GM18526 (cell line): ENCODE data around the gene FBXW9.

Source experiments
- POLR2A ChIP-seq: IDR thresholded peaks from 3 replicates; pipeline ENCODE4 v1.6.1; 2011; ENCODE audit not compliant: insufficient read length; ENCODE audit errors: extremely low read depth

Gene FBXW9

GRCh38 chr19:12668932-12669269 lies 27.5 kb downstream of the FBXW9 start:
- no peak for TF ChIP-seq POLR2A

GRCh38 chr19:12668346-12668745 lies 28.1 kb downstream of the FBXW9 start:
- no peak for TF ChIP-seq POLR2A

GRCh38 chr19:12667731-12668302 lies 28.6 kb downstream of the FBXW9 start:
- no peak for TF ChIP-seq POLR2A

- TF ChIP-seq POLR2A: peak; percentile 74
Observed at GRCh38 chr19:12666265-12667048, 30.0 kb downstream of the FBXW9 start, which contains the start of the genes MAN2B1 and WDR83. Gene MAN2B1, minus strand, starts transcription at chr19:12666742. Its CDS starts 41 bp downstream, at chr19:12666701. Gene WDR83, plus strand, starts transcription at chr19:12666807. Its CDS starts 2,984 bp downstream, at chr19:12669791.

GRCh38 chr19:12665671-12666264 lies 30.7 kb downstream of the FBXW9 start:
- TF ChIP-seq POLR2A: no peak

GRCh38 chr19:12665281-12665573 lies 31.2 kb downstream of the FBXW9 start:
- peak; percentile 62 for TF ChIP-seq POLR2A

- no peak for TF ChIP-seq POLR2A
Observed at GRCh38 chr19:12664406-12665280, 31.8 kb downstream of the FBXW9 start.

- no peak for TF ChIP-seq POLR2A
Observed at GRCh38 chr19:12660980-12661379, 35.5 kb downstream of the FBXW9 start.

- no peak for TF ChIP-seq POLR2A
Observed at GRCh38 chr19:12657966-12658365, 38.5 kb downstream of the FBXW9 start.

- no peak for TF ChIP-seq POLR2A
Observed at GRCh38 chr19:12656899-12657571, 39.4 kb downstream of the FBXW9 start.

- no peak for TF ChIP-seq POLR2A
Observed at GRCh38 chr19:12655546-12655945, 40.9 kb downstream of the FBXW9 start.

- no peak for TF ChIP-seq POLR2A
Observed at GRCh38 chr19:12652219-12652618, 44.2 kb downstream of the FBXW9 start.

- no peak for TF ChIP-seq POLR2A
Observed at GRCh38 chr19:12649941-12650340, 46.5 kb downstream of the FBXW9 start.

GRCh38 chr19:12648088-12648487 lies 48.3 kb downstream of the FBXW9 start:
- no peak for TF ChIP-seq POLR2A

- peak; percentile 26 for TF ChIP-seq POLR2A
Observed at GRCh38 chr19:12647490-12648071, 48.9 kb downstream of the FBXW9 start.
